Activated CD4-positive, alpha-beta T cell treated with anti-CD3 and anti-CD28 coated beads for 4 hours (primary cell): ENCODE measurements around the gene CYP2J2.
"Not testable (repeated sequence)": the region's sequence is repeated elsewhere in the genome, so short reads cannot be mapped to it uniquely, and the experiment has no call there.

ENCODE experiments used
- DNase-seq, 2 donors: peaks; one replicate each; pipeline ENCODE4 v3.0.0-alpha.2; 2020

The CYP2J2 gene

GRCh38 chr1:59856725-59857338, 69.7 kb downstream of the CYP2J2 start:
- DNase-seq = no peak

- not testable (repeated sequence) for DNase-seq
Observed at GRCh38 chr1:59855297-59855696, 71.3 kb downstream of the CYP2J2 start.

- no peak for DNase-seq
Observed at GRCh38 chr1:59852117-59852516, 74.5 kb downstream of the CYP2J2 start.

GRCh38 chr1:59846895-59847282, 79.7 kb downstream of the CYP2J2 start:
- no peak for DNase-seq

GRCh38 chr1:59846209-59846894, 80.2 kb downstream of the CYP2J2 start:
- DNase-seq = no peak

GRCh38 chr1:59845091-59845490, 81.5 kb downstream of the CYP2J2 start:
- DNase-seq = no peak
